DND-41 (cell line): Measurements from ENCODE around the gene EMP2.

Source experiments
- CTCF ChIP-seq: IDR thresholded peaks from 2 replicates; pipeline ENCODE4 v1.5.1; 2012; ENCODE audit warnings: borderline replicate concordance, low read length, moderate library complexity, mild to moderate bottlenecking; ENCODE audit not compliant: poor library complexity, severe bottlenecking; ENCODE audit errors: extremely low read depth
- EZH2 ChIP-seq: IDR thresholded peaks from 3 replicates; pipeline ENCODE4 v1.6.1; 2012; ENCODE audit warnings: borderline replicate concordance, low read depth, mild to moderate bottlenecking, moderate library complexity, low read length, inconsistent platforms; ENCODE audit not compliant: severe bottlenecking

- TF ChIP-seq CTCF, result no peak
- no peak for TF ChIP-seq EZH2
These were observed 26.8 kb upstream of the EMP2 start for GRCh38 chr16:10607157-10607556.
